Activated CD8-positive, alpha-beta T cell treated with anti-CD3 and anti-CD28 coated beads for 36 hours (primary cell): Measurements from ENCODE around the gene RNF220. TPM values are rescaled to one million over a fixed set of nuclear protein-coding genes. Genes with fewer than 3 reads are reported as not detected.

ENCODE experiments used
- ATAC-seq: fragments of 200-7000 bp; cut with Tn5 transposase; one replicate; pipeline ENCODE4 v1.10.0; 2021; ENCODE audit warnings: mild to moderate bottlenecking, moderate library complexity
- CTCF ChIA-PET: fragments of 350-600 bp; sonication (Branson Sonifier 250); formaldehyde crosslinking; loops from one replicate; lab custom pipeline; 2021; ENCODE audit warnings: antibody characterized with exemption; lab: Charles Lee
- POLR2A ChIA-PET: fragments of 350-600 bp; sonication (Branson Sonifier 250); formaldehyde crosslinking; loops from one replicate; lab custom pipeline; 2021; ENCODE audit warnings: antibody characterized with exemption; lab: Charles Lee
- DNase-seq: peaks from one replicate; pipeline ENCODE4 v3.0.0-alpha.2; 2020
- H3K27ac Mint-ChIP-seq: one replicate; pipeline ENCODE4 v1.8.0; 2021; ENCODE audit warnings: mild to moderate bottlenecking, mixed read lengths
- H3K27me3 Mint-ChIP-seq: one replicate; pipeline ENCODE4 v1.8.0; 2021; ENCODE audit warnings: mixed read lengths
- H3K36me3 Mint-ChIP-seq: one replicate; pipeline ENCODE4 v1.8.0; 2021; ENCODE audit warnings: low read depth, mixed read lengths
- H3K4me1 Mint-ChIP-seq: one replicate; pipeline ENCODE4 v1.8.0; 2021; ENCODE audit warnings: low read depth, mixed read lengths
- H3K4me3 Mint-ChIP-seq: one replicate; pipeline ENCODE4 v1.8.0; 2021; ENCODE audit warnings: mild to moderate bottlenecking, moderate library complexity, mixed read lengths
- H3K9me3 Mint-ChIP-seq: one replicate; pipeline ENCODE4 v1.8.0; 2021; ENCODE audit warnings: mixed read lengths
- intact Hi-C: fragments of 100-400 bp; cut with micrococcal nuclease; formaldehyde crosslinking; loops from one replicate; pipeline ENCODE4 v1.10.0; 2022
- total RNA-seq, 2 experiments: library from RNA; stranded (reverse); gene quantifications; one replicate each; pipeline ENCODE4 v1.2.3, GENCODE V29; 2021
- TF ChIP-seq, protein P1 (sequence below): fragments of 200-600 bp; IDR thresholded peaks from one replicate; pipeline ENCODE4 v1.8.0; 2022; ENCODE audit warnings: antibody characterized with exemption, mild to moderate bottlenecking

RNF220 gene
- total RNA-seq, 2 experiments from 2014 or later, result 71.9 to 79.1 TPM

DNA sequence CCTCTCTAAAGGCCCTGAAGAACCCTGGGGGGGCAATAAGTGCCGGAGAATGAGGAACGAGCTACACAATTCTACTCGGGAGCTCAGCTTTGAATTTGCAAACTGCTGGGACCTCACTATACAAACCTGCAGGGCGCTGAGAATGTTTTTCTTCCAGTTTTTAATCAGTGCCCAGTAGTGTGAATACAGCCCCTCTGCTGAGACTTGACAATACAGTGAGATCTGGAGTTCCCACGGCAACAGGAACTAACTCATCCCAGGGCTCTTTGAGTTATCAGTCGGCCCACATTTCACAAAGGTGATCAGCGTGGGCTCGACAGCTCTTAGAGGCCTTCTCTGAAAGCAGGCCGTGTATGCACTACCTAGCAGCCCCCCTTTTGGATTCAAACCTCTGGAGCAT, 227.5 kb downstream of the RNF220 start:
- peaks cover 38% of the 10 kb centered on the region for H3K36me3 Mint-ChIP-seq
- H3K27me3 Mint-ChIP-seq, result no peaks in the 10 kb centered on the region
- DNase-seq, result peak; percentile 25
- no peak for ATAC-seq
- H3K9me3 Mint-ChIP-seq, result no peaks in the 10 kb centered on the region
- H3K27ac Mint-ChIP-seq, result peak overlapping the region; percentile 95
- ChIA-PET POLR2A (interaction anchor here (0.6 to 6.4 kb wide), 21 partner anchors 8 to 951 kb away, joined by 3 to 71 read pairs (median 4); partner anchors contain the start of genes ARMH1, DMAP1, RNU5D-1 and TMEM53), CTCF (interaction anchor here (0.6 to 16.6 kb wide), 4 partner anchors 12 to 167 kb away, joined by 3 to 156 read pairs (median 4); partner anchors contain the start of genes ARMH1, PLK3 and TMEM53)
- H3K4me1 Mint-ChIP-seq, result peaks cover 38% of the 10 kb centered on the region
- intact Hi-C loops, result no loop called here
- peak overlapping the region; percentile 88 for H3K4me3 Mint-ChIP-seq
- TF ChIP-seq, protein P1, sequence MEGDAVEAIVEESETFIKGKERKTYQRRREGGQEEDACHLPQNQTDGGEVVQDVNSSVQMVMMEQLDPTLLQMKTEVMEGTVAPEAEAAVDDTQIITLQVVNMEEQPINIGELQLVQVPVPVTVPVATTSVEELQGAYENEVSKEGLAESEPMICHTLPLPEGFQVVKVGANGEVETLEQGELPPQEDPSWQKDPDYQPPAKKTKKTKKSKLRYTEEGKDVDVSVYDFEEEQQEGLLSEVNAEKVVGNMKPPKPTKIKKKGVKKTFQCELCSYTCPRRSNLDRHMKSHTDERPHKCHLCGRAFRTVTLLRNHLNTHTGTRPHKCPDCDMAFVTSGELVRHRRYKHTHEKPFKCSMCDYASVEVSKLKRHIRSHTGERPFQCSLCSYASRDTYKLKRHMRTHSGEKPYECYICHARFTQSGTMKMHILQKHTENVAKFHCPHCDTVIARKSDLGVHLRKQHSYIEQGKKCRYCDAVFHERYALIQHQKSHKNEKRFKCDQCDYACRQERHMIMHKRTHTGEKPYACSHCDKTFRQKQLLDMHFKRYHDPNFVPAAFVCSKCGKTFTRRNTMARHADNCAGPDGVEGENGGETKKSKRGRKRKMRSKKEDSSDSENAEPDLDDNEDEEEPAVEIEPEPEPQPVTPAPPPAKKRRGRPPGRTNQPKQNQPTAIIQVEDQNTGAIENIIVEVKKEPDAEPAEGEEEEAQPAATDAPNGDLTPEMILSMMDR, result no peak

DNA sequence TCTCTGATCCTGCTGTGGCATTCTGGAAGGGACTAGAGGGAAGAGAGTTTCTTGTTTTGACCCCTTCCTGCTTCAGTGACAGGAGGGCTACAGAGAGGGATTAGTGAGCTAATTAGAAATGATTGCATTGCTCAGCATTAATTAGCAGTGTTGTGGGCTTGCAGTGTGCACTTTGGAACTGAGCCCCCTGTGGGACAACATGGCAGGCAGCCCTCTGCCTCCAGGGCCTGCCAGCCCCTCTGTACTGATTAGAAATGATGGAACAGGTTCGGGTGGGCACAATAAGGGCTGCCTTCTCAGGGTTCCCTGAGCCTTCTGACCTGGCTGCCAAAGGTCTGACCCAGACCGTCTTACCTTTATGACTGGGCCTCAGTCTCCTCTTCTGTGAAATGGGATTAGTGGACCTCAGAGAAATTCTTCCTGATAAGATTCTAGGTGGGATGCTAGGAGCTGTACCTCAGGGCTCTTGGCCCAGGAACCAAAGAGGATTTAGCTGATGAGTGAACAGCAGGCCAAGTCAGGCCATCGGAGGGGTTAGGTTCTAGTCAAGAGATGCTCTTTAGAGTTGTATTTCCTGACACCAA, 229.6 kb downstream of the RNF220 start:
- ChIA-PET POLR2A (interaction anchor here (0.8 to 4.3 kb wide), 6 partner anchors 10 to 96 kb away, joined by 3 to 22 read pairs (median 6); no protein-coding TSS in a partner anchor), CTCF (interaction anchor here (1.2 to 16.6 kb wide), 3 partner anchors 17 to 62 kb away, joined by 3 to 156 read pairs (median 3); no protein-coding TSS in a partner anchor)
- peak overlapping the region; percentile 95 for H3K27ac Mint-ChIP-seq
- ATAC-seq (no peak), DNase-seq (no peak)
- H3K4me3 Mint-ChIP-seq, result no peak overlapping the region
- peaks cover 39% of the 10 kb centered on the region for H3K4me1 Mint-ChIP-seq
- no peaks in the 10 kb centered on the region for H3K9me3 Mint-ChIP-seq
- TF ChIP-seq, protein P1, result no peak
- H3K36me3 Mint-ChIP-seq, result peaks cover 38% of the 10 kb centered on the region
- H3K27me3 Mint-ChIP-seq, result no peaks in the 10 kb centered on the region
- intact Hi-C loops, result no loop called here

DNA sequence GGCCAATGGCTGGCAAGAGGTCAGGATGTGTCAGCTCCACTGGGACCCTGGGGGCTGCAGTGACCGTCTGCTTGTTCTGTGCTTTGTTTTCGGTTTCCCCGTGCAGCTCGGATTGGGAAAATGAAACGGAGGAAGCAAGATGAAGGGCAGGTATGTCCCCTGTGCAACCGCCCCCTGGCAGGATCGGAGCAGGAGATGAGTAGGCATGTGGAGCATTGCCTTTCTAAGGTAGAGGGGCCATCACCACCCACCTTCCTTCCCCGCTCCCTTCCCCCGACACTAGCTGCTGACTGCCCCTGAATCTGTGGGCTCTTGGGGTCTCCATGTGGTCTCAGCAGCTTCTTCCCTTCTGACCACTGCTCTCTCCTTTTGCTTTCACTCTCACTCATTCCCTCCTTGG, 230.4 kb downstream of the RNF220 start:
- H3K27me3 Mint-ChIP-seq, result no peaks in the 10 kb centered on the region
- ChIA-PET POLR2A (interaction anchor here (0.8 to 4.3 kb wide), 5 partner anchors 10 to 95 kb away, joined by 3 to 22 read pairs (median 3); no protein-coding TSS in a partner anchor), CTCF (interaction anchor here (1.6 to 16.6 kb wide), 2 partner anchors 16 to 63 kb away, joined by 3 to 156 read pairs; no protein-coding TSS in a partner anchor)
- H3K4me1 Mint-ChIP-seq, result peaks cover 39% of the 10 kb centered on the region
- ATAC-seq (no peak), DNase-seq (no peak)
- no peak overlapping the region for H3K4me3 Mint-ChIP-seq
- H3K27ac Mint-ChIP-seq, result no peak overlapping the region
- TF ChIP-seq, protein P1, result no peak
- no peaks in the 10 kb centered on the region for H3K9me3 Mint-ChIP-seq
- peaks cover 38% of the 10 kb centered on the region for H3K36me3 Mint-ChIP-seq
- intact Hi-C loops, result no loop called here

- no peaks in the 10 kb centered on the region for H3K27me3 Mint-ChIP-seq
Measured at GRCh38 chr1:44636083-44636687, 231.1 kb downstream of the RNF220 start.

More at GRCh38 chr1:44636083-44636687, 231.1 kb downstream of the RNF220 start:
- Mint-ChIP-seq H3K4me1 (peaks cover 32% of the 10 kb centered on the region), H3K9me3 (no peaks in the 10 kb centered on the region), H3K36me3 (peaks cover 41% of the 10 kb centered on the region), H3K27ac (no peak overlapping the region), H3K4me3 (no peak overlapping the region)
- intact Hi-C loops, result no loop called here
- DNase-seq (no peak), ATAC-seq (no peak)
- TF ChIP-seq, protein P1, result no peak
- CTCF ChIA-PET, result interaction anchor here (16.6 kb wide), 1 partner anchor 15 kb away, joined by 156 read pairs; no protein-coding TSS in a partner anchor
- POLR2A ChIA-PET, result interaction anchor here (0.6 to 4.3 kb wide), 5 partner anchors 11 to 711 kb away, joined by 3 to 22 read pairs (median 8); no protein-coding TSS in a partner anchor
